NCI-H524 (cell line): Measurements from ENCODE around the gene RAB6A.

Experiments used
- DNase-seq, 2 experiments: peaks; one replicate each; lab custom pipeline; 2025; lab: John Stamatoyannopoulos, UW

Gene RAB6A

DNA sequence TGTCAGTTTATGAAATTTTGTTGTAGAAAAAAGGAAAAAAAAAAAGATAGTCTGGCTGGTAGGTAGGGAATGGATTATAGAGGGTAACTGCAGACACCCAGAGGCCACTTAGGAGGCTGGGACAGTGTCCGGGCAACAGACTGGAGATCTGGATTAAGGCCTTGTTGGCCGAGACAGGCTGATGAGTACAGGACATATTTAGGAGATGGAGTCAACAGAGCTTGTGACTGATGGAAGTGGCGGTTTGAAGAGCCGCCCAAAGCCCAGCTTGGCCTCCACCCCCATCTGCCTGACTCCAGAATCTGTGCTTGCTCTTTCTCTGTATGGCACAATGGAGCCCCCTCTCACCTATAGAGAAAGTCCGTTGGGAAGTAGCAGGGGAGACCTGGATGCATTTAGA is 106.9 kb downstream of the RAB6A start:
- DNase-seq: no peak

- no peak for DNase-seq
Measured at GRCh38 chr11:73652856-73653559, 107.9 kb downstream of the RAB6A start.

- DNase-seq: no peak
Measured at GRCh38 chr11:73652046-73652730, 108.7 kb downstream of the RAB6A start.

DNA sequence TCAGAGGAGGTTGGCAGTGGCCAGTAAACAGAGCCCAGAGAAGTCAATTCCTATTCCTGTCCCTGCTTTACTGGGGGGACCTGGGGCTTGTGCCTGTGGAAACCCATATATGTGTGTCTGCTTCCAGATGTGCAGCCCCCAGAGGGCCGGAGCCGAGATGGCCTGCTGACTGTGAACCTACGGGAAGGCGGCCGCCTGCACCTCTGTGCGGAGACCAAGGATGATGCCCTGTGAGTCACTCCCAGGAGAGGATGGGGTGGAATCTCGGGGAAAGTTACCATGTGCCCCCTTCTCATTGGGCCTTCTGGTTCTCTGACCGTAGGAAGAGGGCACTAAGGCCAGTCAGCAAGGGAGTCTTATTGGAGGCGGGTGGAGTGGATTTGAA is 109.2 kb downstream of the RAB6A start:
- no peak for DNase-seq

- DNase-seq: no peak
Measured at GRCh38 chr11:73651252-73651651, 109.6 kb downstream of the RAB6A start.

GRCh38 chr11:73650400-73650799 is 110.5 kb downstream of the RAB6A start:
- DNase-seq: no peak

DNA sequence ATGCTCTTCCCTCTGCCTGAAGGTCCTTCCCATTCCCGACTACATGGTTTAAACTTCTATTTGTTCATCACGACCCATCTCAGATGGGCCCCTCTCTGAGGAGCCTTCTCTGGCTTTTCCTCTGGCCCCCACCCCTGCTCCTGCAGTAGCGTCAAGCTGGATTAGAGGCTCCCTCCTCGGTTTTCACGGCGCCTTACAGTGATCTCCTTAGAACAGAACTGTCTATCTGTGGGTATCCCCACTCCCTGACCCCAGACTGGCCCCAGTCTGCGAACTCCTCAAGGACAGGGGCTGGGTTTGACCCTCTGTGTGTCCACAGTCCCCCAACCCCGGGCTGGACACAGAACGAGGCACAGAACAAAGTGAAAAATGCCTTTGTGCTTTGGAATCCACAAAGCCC is 111.7 kb downstream of the RAB6A start:
- DNase-seq: no peak

- no peak for DNase-seq
Measured at GRCh38 chr11:73648571-73649046, 112.3 kb downstream of the RAB6A start.

- no peak for DNase-seq
Measured at GRCh38 chr11:73648121-73648520, 112.8 kb downstream of the RAB6A start.

DNA sequence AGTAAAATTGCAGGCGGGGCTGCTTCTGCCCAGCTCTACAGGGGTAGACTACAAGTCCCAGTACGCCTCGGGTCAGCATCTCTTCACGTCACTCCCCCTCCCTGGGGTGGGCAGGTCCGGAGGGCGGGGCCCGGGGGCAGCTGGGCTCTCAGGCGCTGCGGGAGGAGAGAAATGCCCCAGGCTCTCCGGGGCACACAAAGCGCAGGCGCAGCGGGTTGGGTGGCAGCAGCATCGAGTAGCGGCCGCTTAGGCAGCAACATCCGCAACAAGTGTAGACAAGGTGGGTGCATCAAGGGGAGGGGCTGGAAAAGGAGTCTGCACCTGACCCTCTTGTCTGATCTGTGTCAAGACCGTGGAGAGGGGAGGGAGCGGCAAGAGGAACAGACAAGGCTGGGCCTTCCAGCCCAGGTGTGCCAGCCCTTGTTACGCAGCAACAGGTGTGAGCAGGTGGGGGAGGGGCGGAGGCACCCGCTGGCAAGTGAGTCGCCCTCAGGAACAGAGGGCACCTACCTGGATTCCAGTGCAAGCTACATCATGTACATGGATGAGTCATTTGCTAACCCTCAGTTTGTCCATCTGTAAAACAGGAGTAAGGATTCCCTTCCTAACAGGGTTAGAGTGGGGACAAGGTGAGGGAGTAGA is 113.3 kb downstream of the RAB6A start:
- peak; percentile 74 to 85 for DNase-seq

GRCh38 chr11:73645972-73646631 is 114.8 kb downstream of the RAB6A start, which contains the start of gene PLEKHB1:
TSS of gene PLEKHB1 (plus strand) at chr11:73646581. CDS start at chr11:73646609, 28 bp downstream.
- no peak for DNase-seq

DNA sequence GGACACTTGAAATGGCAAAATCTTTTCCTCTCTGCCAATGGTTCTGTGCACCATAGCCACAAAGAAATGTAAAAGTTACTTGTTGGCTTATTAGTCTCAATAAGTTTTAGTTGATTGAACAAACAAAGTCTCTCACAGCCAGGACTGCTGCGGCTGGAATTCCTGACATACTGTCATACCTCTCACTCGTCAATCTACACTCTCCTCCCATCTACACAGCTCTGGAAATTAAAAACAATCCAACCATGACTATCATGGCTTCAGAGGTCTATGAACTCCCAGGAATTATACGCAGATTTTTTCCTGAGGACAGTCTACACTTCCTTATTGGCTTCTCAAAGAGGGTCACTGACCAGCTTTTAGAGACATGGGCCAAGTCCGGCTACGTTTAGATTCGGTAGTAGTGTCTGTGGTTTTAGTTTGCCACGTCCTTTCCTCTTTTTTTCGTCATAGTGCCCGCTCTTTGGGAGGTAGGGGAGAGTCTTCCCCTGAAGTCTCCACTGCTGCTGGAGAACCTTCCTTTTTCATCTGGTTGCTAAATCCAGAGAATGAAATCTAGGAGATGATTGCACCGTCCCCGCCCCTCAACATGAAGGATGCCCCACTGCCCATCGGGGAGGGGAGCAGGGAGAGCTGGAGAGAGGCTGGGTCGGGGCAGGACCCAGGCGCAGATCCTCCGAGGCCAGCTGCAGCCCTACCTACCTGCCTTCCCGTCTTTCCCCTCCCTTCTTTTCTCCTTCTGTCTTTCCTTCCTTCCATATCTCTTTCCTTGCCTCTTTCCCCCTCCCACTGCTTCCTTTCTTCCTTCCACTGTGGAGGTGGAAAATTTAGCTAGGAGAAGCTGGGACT is 115.5 kb downstream of the RAB6A start:
- DNase-seq: no peak

DNA sequence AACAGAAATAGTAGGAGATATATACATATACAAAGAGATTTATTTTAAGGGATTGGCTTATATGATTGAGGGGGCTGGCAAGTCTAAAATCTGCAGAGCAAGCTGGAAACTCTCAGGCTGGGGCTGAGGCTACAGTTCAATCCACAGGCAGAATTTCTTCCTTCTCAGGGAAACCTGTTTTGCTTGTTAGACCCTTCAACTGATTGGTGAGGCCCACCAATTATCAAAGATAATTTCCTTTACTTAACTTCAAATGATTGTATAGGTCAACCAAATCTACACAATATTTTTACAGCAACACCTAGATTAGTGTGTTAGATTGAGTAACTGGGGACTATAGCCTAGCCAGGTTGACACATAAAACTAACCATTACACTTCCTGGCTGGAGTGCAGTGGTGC is 119.2 kb downstream of the RAB6A start:
- no peak for DNase-seq

GRCh38 chr11:73640592-73640991 is 120.3 kb downstream of the RAB6A start:
- no peak for DNase-seq

GRCh38 chr11:73637012-73637411 is 123.9 kb downstream of the RAB6A start:
- no peak for DNase-seq

- no peak for DNase-seq
Measured at GRCh38 chr11:73636249-73636648, 124.6 kb downstream of the RAB6A start.

DNA sequence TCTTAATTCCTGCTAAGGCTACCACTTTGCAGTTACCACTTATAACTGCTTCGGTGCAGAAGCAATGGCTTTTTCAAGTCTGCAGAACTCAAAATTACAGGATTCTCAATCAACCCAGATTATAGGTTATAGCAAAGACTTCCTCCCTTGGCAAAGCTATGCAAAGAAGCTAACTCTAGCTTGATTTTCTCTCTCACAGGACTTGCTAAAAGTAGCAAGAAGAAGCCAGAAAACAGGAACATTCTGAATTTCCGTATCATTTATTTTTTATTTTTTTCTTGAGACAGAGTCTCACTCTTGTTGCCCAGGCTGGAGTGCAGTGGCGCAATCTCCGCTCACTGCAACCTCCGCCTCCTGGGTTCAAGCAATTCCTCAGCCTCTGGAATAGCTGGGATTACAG is 125.2 kb downstream of the RAB6A start:
- no peak for DNase-seq

- no peak for DNase-seq
Measured at GRCh38 chr11:73633999-73634398, 126.9 kb downstream of the RAB6A start.

DNA sequence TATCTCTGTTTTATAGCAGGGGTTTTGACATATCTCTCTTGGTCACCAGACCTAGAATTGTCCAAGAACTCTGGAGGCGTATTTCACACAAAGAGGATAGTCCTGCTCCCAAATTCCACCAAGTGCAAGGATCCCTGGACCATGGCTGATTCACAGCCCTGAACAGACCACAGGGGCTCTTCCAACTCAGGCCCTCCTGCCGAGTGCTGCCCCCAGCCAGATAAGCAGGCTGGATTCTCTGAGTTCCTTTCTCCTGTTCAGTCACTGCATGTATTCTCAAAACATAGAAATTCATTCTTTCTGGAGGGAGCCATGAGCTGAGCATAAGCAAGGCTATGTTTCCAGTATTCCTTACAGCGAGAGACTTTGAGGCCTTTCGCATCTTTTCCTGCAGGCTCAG is 127.9 kb downstream of the RAB6A start:
- no peak for DNase-seq

DNA sequence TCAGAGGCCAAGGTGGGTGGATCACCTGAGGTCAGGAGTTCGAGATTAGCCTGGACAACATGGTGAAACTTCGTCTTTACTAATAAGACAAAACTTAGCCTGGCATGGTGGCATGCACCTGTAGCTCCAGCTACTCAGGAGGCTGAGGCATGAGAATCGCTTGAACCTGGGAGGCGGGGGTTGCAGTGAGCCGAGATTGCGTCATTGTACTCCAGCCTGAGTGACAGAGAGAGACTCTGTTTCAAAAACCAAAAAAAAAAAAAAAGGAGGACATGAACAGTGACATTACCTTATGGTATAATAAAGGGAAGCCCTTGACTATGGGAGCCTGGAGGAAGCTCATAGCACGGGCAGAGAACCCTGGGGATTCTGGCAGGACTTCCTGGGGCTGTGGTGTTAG is 131.0 kb downstream of the RAB6A start:
- no peak for DNase-seq

GRCh38 chr11:73625696-73626318 is 135.1 kb downstream of the RAB6A start:
- peak; percentile 46 to 77 for DNase-seq
